Kidney epithelial cell (primary cell): ENCODE results near the gene GFI1. TPM values are rescaled to one million over a fixed set of nuclear protein-coding genes. Genes with fewer than 3 reads are reported as not detected.

Source experiments
- DNase-seq: peaks from one replicate; pipeline ENCODE4 v3.0.0-alpha.2; 2010; ENCODE audit warnings: low read depth
- H3K27me3 ChIP-seq: 2 replicates; pipeline ENCODE4 v1.6.0; 2011; ENCODE audit warnings: low read length; ENCODE audit not compliant: control insufficient read depth, insufficient read depth
- H3K36me3 ChIP-seq: 2 replicates; pipeline ENCODE4 v1.5.1; 2011; ENCODE audit warnings: low read length; ENCODE audit not compliant: control insufficient read depth, insufficient read depth
- H3K4me3 ChIP-seq: 2 replicates; pipeline ENCODE4 v1.5.1; 2011; ENCODE audit warnings: low read depth, mild to moderate bottlenecking, control low read depth, low read length
- CTCF ChIP-seq: IDR thresholded peaks from 2 replicates; pipeline ENCODE4 v1.5.1; 2011; ENCODE audit warnings: mild to moderate bottlenecking, moderate library complexity, low read length, control low read depth, inconsistent platforms; ENCODE audit not compliant: insufficient read depth, poor library complexity, severe bottlenecking
- total RNA-seq: library from RNA; depleted of rRNA; stranded (reverse); fragments of >200 nt; gene quantifications from 2 replicates; pipeline ENCODE4 v1.2.3, GENCODE V29; 2015

The GFI1 gene
- total RNA-seq, 1 donor from 2014 or later = 1.3 TPM

GRCh38 chr1:92494485-92495141 lies 7.9 kb upstream of the GFI1 start:
- H3K36me3 ChIP-seq = no peaks in the 10 kb centered on the region
- no peak for DNase-seq
- H3K27me3 ChIP-seq = no peaks in the 10 kb centered on the region
- no peak overlapping the region for H3K4me3 ChIP-seq
- TF ChIP-seq CTCF = no peak

GRCh38 chr1:92493139-92493538 lies 6.4 kb upstream of the GFI1 start:
- DNase-seq = no peak
- H3K27me3 ChIP-seq = peaks cover 3% of the 10 kb centered on the region
- TF ChIP-seq CTCF = no peak
- H3K4me3 ChIP-seq = no peak overlapping the region
- no peaks in the 10 kb centered on the region for H3K36me3 ChIP-seq

- no peak for TF ChIP-seq CTCF
- DNase-seq = no peak
- H3K27me3 ChIP-seq = peaks cover 36% of the 10 kb centered on the region
- no peaks in the 10 kb centered on the region for H3K36me3 ChIP-seq
- H3K4me3 ChIP-seq = no peak overlapping the region
Observed at GRCh38 chr1:92488832-92489231, 2.1 kb upstream of the GFI1 start.

- H3K36me3 ChIP-seq = no peaks in the 10 kb centered on the region
- no peak for TF ChIP-seq CTCF
- DNase-seq = no peak
- no peak overlapping the region for H3K4me3 ChIP-seq
- peaks cover 40% of the 10 kb centered on the region for H3K27me3 ChIP-seq
Observed at GRCh38 chr1:92488416-92488815, 1.7 kb upstream of the GFI1 start.

GRCh38 chr1:92487078-92487605 lies 417 bp upstream of the GFI1 start:
- no peak for DNase-seq
- Histone ChIP-seq H3K4me3 (no peak overlapping the region), H3K36me3 (no peaks in the 10 kb centered on the region), H3K27me3 (peaks cover 53% of the 10 kb centered on the region)
- no peak for TF ChIP-seq CTCF
